ENCODE results near the gene THSD4.

THSD4 gene

GRCh38 chr15:71232411-71232810 is 117.1 kb downstream of the THSD4 start:
- Mint-ChIP-seq H3K27me3 (peaks cover 4% of the 10 kb centered on the region), H3K36me3 (no peaks in the 10 kb centered on the region), H3K4me3 (no peak overlapping the region), H3K27ac (no peak overlapping the region), H3K4me1 (no peaks in the 10 kb centered on the region), H3K9me3 (no peaks in the 10 kb centered on the region)
- no peak for DNase-seq (ENCODE audit: low spot score in 2 of 2)
- no peak for ATAC-seq (ENCODE audit: low read depth)

GRCh38 chr15:71237456-71238188 is 122.4 kb downstream of the THSD4 start:
- Mint-ChIP-seq H3K4me3 (no peak overlapping the region), H3K27ac (no peak overlapping the region), H3K9me3 (no peaks in the 10 kb centered on the region), H3K4me1 (no peaks in the 10 kb centered on the region), H3K36me3 (no peaks in the 10 kb centered on the region), H3K27me3 (peaks cover 4% of the 10 kb centered on the region)
- ATAC-seq (ENCODE audit: low read depth) (no peak), DNase-seq (ENCODE audit: low spot score in 2 of 2) (no peak)

GRCh38 chr15:71238926-71239325 is 123.7 kb downstream of the THSD4 start:
- H3K36me3 Mint-ChIP-seq: no peaks in the 10 kb centered on the region
- H3K4me3 Mint-ChIP-seq: no peak overlapping the region
- H3K27ac Mint-ChIP-seq: no peak overlapping the region
- no peak for ATAC-seq (ENCODE audit: low read depth)
- H3K9me3 Mint-ChIP-seq: no peaks in the 10 kb centered on the region
- DNase-seq (ENCODE audit: low spot score in 2 of 2): no peak
- H3K4me1 Mint-ChIP-seq: no peaks in the 10 kb centered on the region
- peaks cover 4% of the 10 kb centered on the region for H3K27me3 Mint-ChIP-seq

GRCh38 chr15:71239592-71240364 is 124.5 kb downstream of the THSD4 start:
- peaks cover 4% of the 10 kb centered on the region for H3K27me3 Mint-ChIP-seq
- no peak overlapping the region for H3K27ac Mint-ChIP-seq
- no peaks in the 10 kb centered on the region for H3K9me3 Mint-ChIP-seq
- H3K36me3 Mint-ChIP-seq: no peaks in the 10 kb centered on the region
- DNase-seq (ENCODE audit: low spot score in 2 of 2): no peak
- ATAC-seq (ENCODE audit: low read depth): no peak
- H3K4me1 Mint-ChIP-seq: no peaks in the 10 kb centered on the region
- H3K4me3 Mint-ChIP-seq: no peak overlapping the region

- no peak overlapping the region for H3K4me3 Mint-ChIP-seq
- H3K36me3 Mint-ChIP-seq: no peaks in the 10 kb centered on the region
- no peaks in the 10 kb centered on the region for H3K4me1 Mint-ChIP-seq
- DNase-seq (ENCODE audit: low spot score in 2 of 2): no peak
- peaks cover 2% of the 10 kb centered on the region for H3K27me3 Mint-ChIP-seq
- no peaks in the 10 kb centered on the region for H3K9me3 Mint-ChIP-seq
- no peak for ATAC-seq (ENCODE audit: low read depth)
- H3K27ac Mint-ChIP-seq: no peak overlapping the region
Measured at GRCh38 chr15:71242292-71242691, 127.0 kb downstream of the THSD4 start.

- Mint-ChIP-seq H3K9me3 (no peaks in the 10 kb centered on the region), H3K27me3 (no peaks in the 10 kb centered on the region), H3K27ac (no peak overlapping the region), H3K4me1 (no peaks in the 10 kb centered on the region), H3K36me3 (no peaks in the 10 kb centered on the region), H3K4me3 (no peak overlapping the region)
- no peak for DNase-seq (ENCODE audit: low spot score in 2 of 2)
- ATAC-seq (ENCODE audit: low read depth): no peak
Measured at GRCh38 chr15:71244250-71244649, 129.0 kb downstream of the THSD4 start.

- ATAC-seq (ENCODE audit: low read depth): no peak
- H3K9me3 Mint-ChIP-seq: no peaks in the 10 kb centered on the region
- H3K27ac Mint-ChIP-seq: no peak overlapping the region
- no peaks in the 10 kb centered on the region for H3K36me3 Mint-ChIP-seq
- H3K27me3 Mint-ChIP-seq: no peaks in the 10 kb centered on the region
- H3K4me3 Mint-ChIP-seq: no peak overlapping the region
- no peaks in the 10 kb centered on the region for H3K4me1 Mint-ChIP-seq
- DNase-seq (ENCODE audit: low spot score in 2 of 2): no peak
Measured at GRCh38 chr15:71245588-71245987, 130.3 kb downstream of the THSD4 start.

GRCh38 chr15:71248386-71248785 is 133.1 kb downstream of the THSD4 start:
- no peaks in the 10 kb centered on the region for H3K9me3 Mint-ChIP-seq
- H3K27ac Mint-ChIP-seq: no peak overlapping the region
- no peaks in the 10 kb centered on the region for H3K27me3 Mint-ChIP-seq
- H3K36me3 Mint-ChIP-seq: no peaks in the 10 kb centered on the region
- no peak for ATAC-seq (ENCODE audit: low read depth)
- no peak for DNase-seq (ENCODE audit: low spot score in 2 of 2)
- H3K4me1 Mint-ChIP-seq: no peaks in the 10 kb centered on the region
- H3K4me3 Mint-ChIP-seq: no peak overlapping the region

GRCh38 chr15:71249986-71250385 is 134.7 kb downstream of the THSD4 start:
- no peaks in the 10 kb centered on the region for H3K27me3 Mint-ChIP-seq
- no peak overlapping the region for H3K4me3 Mint-ChIP-seq
- H3K9me3 Mint-ChIP-seq: no peaks in the 10 kb centered on the region
- H3K27ac Mint-ChIP-seq: no peak overlapping the region
- DNase-seq (ENCODE audit: low spot score in 2 of 2) (no peak), ATAC-seq (ENCODE audit: low read depth) (no peak)
- no peaks in the 10 kb centered on the region for H3K36me3 Mint-ChIP-seq
- H3K4me1 Mint-ChIP-seq: no peaks in the 10 kb centered on the region

- no peak for DNase-seq (ENCODE audit: low spot score in 2 of 2)
- H3K4me1 Mint-ChIP-seq: no peaks in the 10 kb centered on the region
- H3K36me3 Mint-ChIP-seq: no peaks in the 10 kb centered on the region
- no peaks in the 10 kb centered on the region for H3K9me3 Mint-ChIP-seq
- peaks cover 5% of the 10 kb centered on the region for H3K27me3 Mint-ChIP-seq
- no peak overlapping the region for H3K27ac Mint-ChIP-seq
- no peak overlapping the region for H3K4me3 Mint-ChIP-seq
- ATAC-seq (ENCODE audit: low read depth): no peak
Measured at GRCh38 chr15:71250936-71251583, 135.8 kb downstream of the THSD4 start.

GRCh38 chr15:71251584-71252043 is 136.3 kb downstream of the THSD4 start:
- ATAC-seq (ENCODE audit: low read depth): no peak
- Mint-ChIP-seq H3K4me3 (no peak overlapping the region), H3K27ac (no peak overlapping the region), H3K4me1 (no peaks in the 10 kb centered on the region), H3K36me3 (no peaks in the 10 kb centered on the region), H3K27me3 (peaks cover 5% of the 10 kb centered on the region), H3K9me3 (no peaks in the 10 kb centered on the region)
- no peak for DNase-seq (ENCODE audit: low spot score in 2 of 2)

GRCh38 chr15:71252044-71252739 is 136.9 kb downstream of the THSD4 start:
- no peak overlapping the region for H3K4me3 Mint-ChIP-seq
- H3K9me3 Mint-ChIP-seq: no peaks in the 10 kb centered on the region
- no peak overlapping the region for H3K27ac Mint-ChIP-seq
- peaks cover 5% of the 10 kb centered on the region for H3K27me3 Mint-ChIP-seq
- no peak for DNase-seq (ENCODE audit: low spot score in 2 of 2)
- no peaks in the 10 kb centered on the region for H3K36me3 Mint-ChIP-seq
- ATAC-seq (ENCODE audit: low read depth): no peak
- no peaks in the 10 kb centered on the region for H3K4me1 Mint-ChIP-seq

DNA sequence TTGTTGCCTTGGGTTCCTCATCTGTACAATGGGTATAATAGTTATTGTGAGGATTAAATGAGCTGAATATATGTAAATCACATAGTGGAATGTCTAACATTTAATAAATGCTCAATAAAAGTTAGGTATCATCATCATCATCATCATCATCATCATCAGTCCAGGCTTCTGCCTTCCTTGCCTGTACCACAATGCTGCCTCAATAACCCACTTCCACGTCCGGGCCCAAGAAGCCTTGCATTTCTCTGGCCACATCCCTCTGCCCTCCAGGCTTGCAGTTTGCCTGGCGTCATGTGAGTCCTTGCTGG is 137.4 kb downstream of the THSD4 start:
- H3K4me1 Mint-ChIP-seq: no peaks in the 10 kb centered on the region
- DNase-seq (ENCODE audit: low spot score in 2 of 2): no peak
- peaks cover 5% of the 10 kb centered on the region for H3K27me3 Mint-ChIP-seq
- no peaks in the 10 kb centered on the region for H3K36me3 Mint-ChIP-seq
- no peaks in the 10 kb centered on the region for H3K9me3 Mint-ChIP-seq
- H3K4me3 Mint-ChIP-seq: no peak overlapping the region
- ATAC-seq (ENCODE audit: low read depth): no peak
- no peak overlapping the region for H3K27ac Mint-ChIP-seq

GRCh38 chr15:71254491-71254890 is 139.2 kb downstream of the THSD4 start:
- Mint-ChIP-seq H3K36me3 (no peaks in the 10 kb centered on the region), H3K4me1 (no peaks in the 10 kb centered on the region), H3K27me3 (peaks cover 5% of the 10 kb centered on the region), H3K4me3 (no peak overlapping the region), H3K27ac (no peak overlapping the region), H3K9me3 (no peaks in the 10 kb centered on the region)
- no peak for DNase-seq (ENCODE audit: low spot score in 2 of 2)
- ATAC-seq (ENCODE audit: low read depth): no peak

All from memory B cell (primary cell).